MM.1S (cell line): ENCODE data around the gene KANK2.

Source experiments
- CTCF ChIP-seq: fragments of 300-600 bp; sonication (generic); IDR thresholded peaks from 2 replicates; pipeline ENCODE4 v1.5.1; 2016; ENCODE audit warnings: antibody characterized with exemption, low read length, mixed read lengths
- EZH2 ChIP-seq: fragments of 300-600 bp; sonication (generic); optimal IDR thresholded peaks from 2 replicates; pipeline ENCODE3; 2017; ENCODE audit warnings: low read depth, mild to moderate bottlenecking, antibody characterized with exemption, low read length, mixed read lengths
- EZH2phosphoT487 ChIP-seq: fragments of 300-600 bp; sonication (generic); IDR thresholded peaks from 2 replicates; pipeline ENCODE4 v1.6.1; 2018; ENCODE audit warnings: antibody characterized with exemption, low read length

- TF ChIP-seq CTCF (no peak), EZH2 (no peak), EZH2phosphoT487 (no peak)
Measured at GRCh38 chr19:11141937-11142527, 55.3 kb downstream of the KANK2 start.
